Erythroblast (primary cell): ENCODE measurements around the gene PKDCC.

Source experiments
- GATA1 ChIP-seq: IDR thresholded peaks from 2 replicates; pipeline ENCODE4 v1.6.1; 2011; ENCODE audit warnings: low read depth, mild to moderate bottlenecking, control low read depth, low read length, moderate library complexity
- POLR2A ChIP-seq: IDR thresholded peaks from 2 replicates; pipeline ENCODE4 v1.6.1; 2011; ENCODE audit warnings: mild to moderate bottlenecking, low read length

GRCh38 chr2:42073739-42074503, 26.1 kb downstream of the PKDCC start:
- TF ChIP-seq POLR2A = no peak
- no peak for TF ChIP-seq GATA1
